CD4-positive, alpha-beta T cell treated with Interleukin-1 beta for 1 hour (primary cell): ENCODE data around the gene ASIC4.
A peak's percentile ranks its signal among the peaks of the same experiment; 100 is the strongest.

Experiments
- DNase-seq, 2 donors: peaks; one replicate each; pipeline ENCODE4 v3.0.0-alpha.2; 2020 to 2022

Gene ASIC4

GRCh38 chr2:219482674-219483405, 31.4 kb upstream of the ASIC4 start:
- DNase-seq, result no peak

GRCh38 chr2:219483451-219484342, 30.6 kb upstream of the ASIC4 start:
- no peak for DNase-seq

- no peak for DNase-seq
These were observed 29.7 kb upstream of the ASIC4 start for GRCh38 chr2:219484343-219485200.

- DNase-seq, result no peak
These were observed 29.1 kb upstream of the ASIC4 start for GRCh38 chr2:219485201-219485580.

- DNase-seq, result no peak
These were observed 27.8 kb upstream of the ASIC4 start for GRCh38 chr2:219486380-219486959.

- no peak for DNase-seq
These were observed 26.0 kb upstream of the ASIC4 start for GRCh38 chr2:219488149-219488843.

- DNase-seq, result no peak
These were observed 25.5 kb upstream of the ASIC4 start for GRCh38 chr2:219488844-219489194.

GRCh38 chr2:219489315-219489714, 25.0 kb upstream of the ASIC4 start:
- DNase-seq, result no peak

GRCh38 chr2:219490186-219490585, 24.1 kb upstream of the ASIC4 start:
- DNase-seq, result no peak

- DNase-seq, result no peak
These were observed 23.6 kb upstream of the ASIC4 start for GRCh38 chr2:219490600-219491130.

- DNase-seq, result no peak
These were observed 22.9 kb upstream of the ASIC4 start for GRCh38 chr2:219491278-219491963.

GRCh38 chr2:219492575-219492974, 21.7 kb upstream of the ASIC4 start:
- DNase-seq, result no peak

- no peak for DNase-seq
These were observed 21.2 kb upstream of the ASIC4 start for GRCh38 chr2:219493086-219493485.

GRCh38 chr2:219494952-219495530, 19.2 kb upstream of the ASIC4 start:
- no peak for DNase-seq

- DNase-seq, result peak; percentile 56 to 64
These were observed 18.7 kb upstream of the ASIC4 start for GRCh38 chr2:219495531-219496122.

GRCh38 chr2:219496247-219496824, 17.9 kb upstream of the ASIC4 start:
- no peak for DNase-seq

- DNase-seq, result no peak
These were observed 17.3 kb upstream of the ASIC4 start for GRCh38 chr2:219496825-219497494.

GRCh38 chr2:219497495-219498279, 16.6 kb upstream of the ASIC4 start:
- DNase-seq, result peak; percentile 36 to 63
